C4-2B (cell line): ENCODE measurements around the gene RASA2.
"Not testable (repeated sequence)": the region's sequence is repeated elsewhere in the genome, so short reads cannot be mapped to it uniquely, and the experiment has no call there.

ENCODE experiments used
- ZFX ChIP-seq: fragments of 450-650 bp; IDR thresholded peaks from 2 replicates; pipeline ENCODE4 v1.6.1; 2017
- TF ChIP-seq, protein P1 (sequence below): fragments of 450-650 bp; conservative IDR thresholded peaks from 2 replicates; pipeline ENCODE4 v1.5.1; 2017; ENCODE audit warnings: mild to moderate bottlenecking

DNA sequence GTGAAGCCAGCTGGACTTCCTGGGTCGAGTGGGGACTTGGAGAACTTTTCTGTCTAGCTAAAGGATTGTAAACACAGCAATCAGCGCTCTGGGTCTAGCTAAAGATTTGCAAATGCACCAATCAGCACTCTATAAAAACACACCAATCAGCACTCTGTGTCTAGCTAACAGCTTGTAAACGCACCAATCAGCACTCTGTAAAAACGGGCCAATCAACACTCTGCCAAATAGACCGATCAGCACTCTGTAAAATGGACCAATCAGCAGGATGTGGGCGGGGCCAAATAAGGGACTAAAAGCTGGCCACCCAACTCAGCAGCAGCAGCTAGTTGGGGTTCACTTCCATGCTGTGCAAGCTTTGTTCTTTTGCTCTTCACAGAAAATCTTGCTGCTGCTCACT lies 141.5 kb downstream of the RASA2 start:
- TF ChIP-seq, protein P1, sequence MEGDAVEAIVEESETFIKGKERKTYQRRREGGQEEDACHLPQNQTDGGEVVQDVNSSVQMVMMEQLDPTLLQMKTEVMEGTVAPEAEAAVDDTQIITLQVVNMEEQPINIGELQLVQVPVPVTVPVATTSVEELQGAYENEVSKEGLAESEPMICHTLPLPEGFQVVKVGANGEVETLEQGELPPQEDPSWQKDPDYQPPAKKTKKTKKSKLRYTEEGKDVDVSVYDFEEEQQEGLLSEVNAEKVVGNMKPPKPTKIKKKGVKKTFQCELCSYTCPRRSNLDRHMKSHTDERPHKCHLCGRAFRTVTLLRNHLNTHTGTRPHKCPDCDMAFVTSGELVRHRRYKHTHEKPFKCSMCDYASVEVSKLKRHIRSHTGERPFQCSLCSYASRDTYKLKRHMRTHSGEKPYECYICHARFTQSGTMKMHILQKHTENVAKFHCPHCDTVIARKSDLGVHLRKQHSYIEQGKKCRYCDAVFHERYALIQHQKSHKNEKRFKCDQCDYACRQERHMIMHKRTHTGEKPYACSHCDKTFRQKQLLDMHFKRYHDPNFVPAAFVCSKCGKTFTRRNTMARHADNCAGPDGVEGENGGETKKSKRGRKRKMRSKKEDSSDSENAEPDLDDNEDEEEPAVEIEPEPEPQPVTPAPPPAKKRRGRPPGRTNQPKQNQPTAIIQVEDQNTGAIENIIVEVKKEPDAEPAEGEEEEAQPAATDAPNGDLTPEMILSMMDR = not testable (repeated sequence)
- not testable (repeated sequence) for TF ChIP-seq ZFX
